Small intestine (tissue), 16 donors: ENCODE data around the gene CLASP2. TPM values are rescaled to one million over a fixed set of nuclear protein-coding genes. Genes with fewer than 3 reads are reported as not detected.
"Not testable (repeated sequence)": the region's sequence is repeated elsewhere in the genome, so short reads cannot be mapped to it uniquely, and the experiment has no call there.

Experiments used
- DNase-seq, 2 donors: peaks; one replicate each; pipeline versions ENCODE4 v3.0.0 to v3.0.0-alpha.2; 2013
- FAIRE-seq: peaks from 2 replicates; lab custom pipeline; 2012; peaks lifted over from hg19 to GRCh38; lab: Jason Lieb, UNC
- H3K27ac ChIP-seq, 3 donors: one replicate each; pipeline ENCODE4 v1.5.1; 2013; ENCODE audit warnings: low read length in 2 of 3, mild to moderate bottlenecking in 2 of 3, control low read depth in 1 of 3, inconsistent platforms in 1 of 3, low read depth in 1 of 3, moderate library complexity in 1 of 3
- H3K27me3 ChIP-seq, 3 donors: one replicate each; pipeline ENCODE4 v1.6.1; 2013; ENCODE audit warnings: low read length in 3 of 3, inconsistent platforms in 1 of 3; ENCODE audit not compliant: control insufficient read depth in 3 of 3, insufficient read depth in 3 of 3
- H3K36me3 ChIP-seq, 3 donors: one replicate each; pipeline ENCODE4 v1.6.1; 2013; ENCODE audit warnings: low read length in 3 of 3, inconsistent platforms in 1 of 3, low read depth in 1 of 3, mild to moderate bottlenecking in 1 of 3, moderate library complexity in 1 of 3; ENCODE audit not compliant: control insufficient read depth in 3 of 3, insufficient read depth in 2 of 3
- H3K4me1 ChIP-seq, 3 donors: one replicate each; pipeline ENCODE4 v1.6.1; 2013; ENCODE audit warnings: low read length in 2 of 3, inconsistent platforms in 1 of 3, low read depth in 1 of 3, mild to moderate bottlenecking in 1 of 3, moderate library complexity in 1 of 3; ENCODE audit not compliant: control insufficient read depth in 3 of 3, insufficient read depth in 2 of 3
- H3K4me3 ChIP-seq, 3 donors: one replicate each; pipeline ENCODE4 v1.5.1; 2013; ENCODE audit warnings: low read length in 3 of 3, control low read depth in 1 of 3, inconsistent platforms in 1 of 3, low read depth in 1 of 3, mild to moderate bottlenecking in 1 of 3, moderate library complexity in 1 of 3
- H3K9me3 ChIP-seq, 2 donors: one replicate each; pipeline ENCODE4 v1.6.1; 2013; ENCODE audit warnings: low read depth in 1 of 2, low read length in 1 of 2; ENCODE audit not compliant: control insufficient read depth in 2 of 2, insufficient read depth in 1 of 2
- WGBS, 3 donors: extraction: QIAGEN DNeasy Blood & Tissue Kit; methylation state at CpG; one replicate each; pipeline ENCODE4 v1.1.7; 2013; 5-methylcytosine and 5-hydroxymethylcytosine counted together
- long read RNA-seq, 10 donors: transcript quantifications; one replicate each; lab custom pipeline, GENCODE V29; 2026
- polyA plus RNA-seq, 4 donors: library from polyadenylated mRNA; stranded (reverse) in 3 of 4; unstranded in 1 of 4; fragments of 200-250 nt in 3 of 4; fragments of 120-200 nt in 1 of 4; gene quantifications; one replicate each; pipeline versions ENCODE4 v1.2.1 to v1.2.3, GENCODE V29; 2013
- donor health status: healthy with polysubstance abuse.
- donor health status: control.
- donor health status: control.
- donor health status: Bipolar disorder and iron deficiency.
- donor health status: healthy.

Gene CLASP2
- polyA plus RNA-seq: 10 to 100 TPM in 2 of 4 donors, 1 to 10 TPM in 2; 5.4 to 30.8 (median 10.6) TPM
- long read RNA-seq, donor 1: 0 reads
- long read RNA-seq, donor 2: 0 reads
- long read RNA-seq, donor 3: 0 reads
- long read RNA-seq, donor 4: 0 reads
- long read RNA-seq, donor 5: 0 reads
- long read RNA-seq, donor 6, partial matches to known transcripts: 0 of 1 reads
- long read RNA-seq, donor 6, other reads (novel, unspliced or antisense): 0 of 1 reads
- long read RNA-seq, donor 7: 0 reads
- long read RNA-seq, donor 8: 0 reads
- long read RNA-seq, donor 9: 0 reads
- long read RNA-seq, donor 10, full-length matches to known transcripts: 8 of 8 reads
- long read RNA-seq, donor 10, partial matches to known transcripts: 0 of 8 reads
- long read RNA-seq, donor 10, other reads (novel, unspliced or antisense): 0 of 8 reads

- peak; percentile 86 to 96 for DNase-seq
- Histone ChIP-seq H3K27ac (peak within 1 kb of the TSS; percentile 98 to 100 (median 99)), H3K9me3 (no peaks in the 10 kb centered on the region), H3K36me3 (no peaks in the 10 kb centered on the region), H3K4me1 (peaks cover 0 to 2% (median 0%) of the 10 kb centered on the region in 3 donors), H3K27me3 (no peaks in the 10 kb centered on the region), H3K4me3 (peak within 1 kb of the TSS; percentile 87 to 89 (median 89))
- 0% methylated on average over 61 to 68 of the region's 68 CpGs for WGBS, 3 donors
- no peak for FAIRE-seq
Observed at GRCh38 chr3:33717866-33718594, at the start of gene CLASP2. TSS of gene CLASP2 (minus strand) at chr3:33718254. CDS start at chr3:33718002, 252 bp downstream.

- H3K9me3 ChIP-seq: peaks cover 0 to 9% of the 10 kb centered on the region in 2 donors
- H3K4me1 ChIP-seq: no peaks in the 10 kb centered on the region
- DNase-seq (no peak), FAIRE-seq (no peak)
- no peaks in the 10 kb centered on the region for H3K27me3 ChIP-seq
- H3K4me3 ChIP-seq: no peak overlapping the region
- 45 to 70% (median 66%) methylated on average over 2 of the region's 2 CpGs for WGBS, 3 donors
- no peak overlapping the region for H3K27ac ChIP-seq
- no peaks in the 10 kb centered on the region for H3K36me3 ChIP-seq
Observed at GRCh38 chr3:33758864-33759263, 40.8 kb upstream of the CLASP2 start.

- H3K27ac ChIP-seq: no peak overlapping the region
- no peak overlapping the region for H3K4me3 ChIP-seq
- DNase-seq: no peak
- peaks cover 0 to 12% of the 10 kb centered on the region in 2 donors for H3K9me3 ChIP-seq
- H3K36me3 ChIP-seq: no peaks in the 10 kb centered on the region
- no peak for FAIRE-seq
- H3K4me1 ChIP-seq: no peaks in the 10 kb centered on the region
- H3K27me3 ChIP-seq: no peaks in the 10 kb centered on the region
Observed at GRCh38 chr3:33758281-33758680, 40.2 kb upstream of the CLASP2 start.

GRCh38 chr3:33754391-33754790, 36.3 kb upstream of the CLASP2 start:
- not testable (repeated sequence) for FAIRE-seq, DNase-seq, H3K4me1 ChIP-seq, H3K27me3 ChIP-seq, H3K36me3 ChIP-seq, H3K4me3 ChIP-seq, H3K27ac ChIP-seq
- 90 to 96% (median 93%) methylated on average over 1 of the region's 1 CpG for whole genome bisulfite sequencing, 3 donors
- peaks cover 0 to 12% of the 10 kb centered on the region in 2 donors for H3K9me3 ChIP-seq

GRCh38 chr3:33751336-33751735, 33.3 kb upstream of the CLASP2 start:
- DNase-seq (no peak), FAIRE-seq (no peak)
- Histone ChIP-seq H3K4me3 (no peak overlapping the region), H3K27ac (no peak overlapping the region), H3K27me3 (no peaks in the 10 kb centered on the region), H3K4me1 (no peaks in the 10 kb centered on the region), H3K9me3 (peaks cover 0 to 12% of the 10 kb centered on the region in 2 donors), H3K36me3 (no peaks in the 10 kb centered on the region)
- 56 to 61% (median 61%) methylated on average over 2 of the region's 2 CpGs for WGBS, 3 donors

GRCh38 chr3:33750211-33750548, 32.1 kb upstream of the CLASP2 start:
- Histone ChIP-seq H3K36me3 (no peaks in the 10 kb centered on the region), H3K27me3 (no peaks in the 10 kb centered on the region), H3K27ac (no peak overlapping the region), H3K4me3 (no peak overlapping the region), H3K4me1 (no peaks in the 10 kb centered on the region), H3K9me3 (peaks cover 0 to 12% of the 10 kb centered on the region in 2 donors)
- WGBS, 3 donors: 86 to 94% (median 91%) methylated on average over 3 of the region's 3 CpGs
- FAIRE-seq (no peak), DNase-seq (no peak)

GRCh38 chr3:33749546-33750210, 31.6 kb upstream of the CLASP2 start:
- H3K27me3 ChIP-seq: no peaks in the 10 kb centered on the region
- WGBS, 3 donors: 41 to 46% (median 43%) methylated on average over 2 of the region's 2 CpGs
- no peaks in the 10 kb centered on the region for H3K36me3 ChIP-seq
- H3K9me3 ChIP-seq: peaks cover 0 to 11% of the 10 kb centered on the region in 2 donors
- H3K27ac ChIP-seq: no peak overlapping the region
- FAIRE-seq (no peak), DNase-seq (no peak)
- no peaks in the 10 kb centered on the region for H3K4me1 ChIP-seq
- H3K4me3 ChIP-seq: no peak overlapping the region

- Histone ChIP-seq H3K4me3 (no peak overlapping the region), H3K27ac (no peak overlapping the region), H3K36me3 (no peaks in the 10 kb centered on the region), H3K27me3 (no peaks in the 10 kb centered on the region), H3K9me3 (no peaks in the 10 kb centered on the region), H3K4me1 (no peaks in the 10 kb centered on the region)
- WGBS, 3 donors: 61 to 76% (median 69%) methylated on average over 7 of the region's 7 CpGs
- FAIRE-seq: no peak
- DNase-seq: no peak
Observed at GRCh38 chr3:33746416-33747116, 28.5 kb upstream of the CLASP2 start.
